Measurements from ENCODE around the gene DIP2B. TPM values are rescaled to one million over a fixed set of nuclear protein-coding genes. Genes with fewer than 3 reads are reported as not detected.

Gene DIP2B
- total and polyA plus RNA-seq, 2 of the 13 experiments (the other 11 are each of a cell fraction or from before 2014, with no cell fraction given): 32.1 to 35.8 TPM

DNA sequence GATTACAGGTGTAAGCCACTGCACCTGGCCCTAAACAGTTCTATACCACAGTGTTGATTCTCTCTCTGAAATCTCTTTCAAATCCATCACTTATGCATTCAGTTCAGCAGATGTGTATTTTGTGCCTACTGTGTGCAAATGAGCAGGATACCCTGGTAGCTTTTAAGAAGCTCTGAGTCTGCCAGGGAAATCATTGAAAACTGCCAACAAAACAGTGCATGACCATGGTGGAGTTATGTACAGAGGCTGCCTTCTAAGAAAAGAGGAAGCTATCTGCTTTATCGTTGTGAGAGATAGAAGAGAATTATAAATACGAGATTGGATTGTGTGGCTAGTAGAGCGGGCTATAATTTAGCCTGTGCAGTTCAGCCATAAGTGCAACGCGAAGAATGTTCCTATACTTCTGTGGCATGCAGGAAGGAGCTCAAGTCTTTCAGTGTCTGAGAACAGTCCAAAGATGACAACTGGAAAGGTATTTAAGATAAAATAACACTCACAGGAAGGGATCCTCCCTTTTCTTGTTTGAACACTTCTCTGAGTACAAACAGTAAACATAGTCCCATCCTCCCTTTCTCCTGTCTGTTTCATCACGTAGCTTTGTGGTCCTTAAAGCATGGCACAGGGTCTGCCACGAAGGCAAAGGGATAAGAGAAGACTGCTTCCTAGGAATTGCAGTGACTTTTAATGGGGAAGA is 4.3 kb downstream of the DIP2B start (continued):
- TF ChIP-seq, protein P1, sequence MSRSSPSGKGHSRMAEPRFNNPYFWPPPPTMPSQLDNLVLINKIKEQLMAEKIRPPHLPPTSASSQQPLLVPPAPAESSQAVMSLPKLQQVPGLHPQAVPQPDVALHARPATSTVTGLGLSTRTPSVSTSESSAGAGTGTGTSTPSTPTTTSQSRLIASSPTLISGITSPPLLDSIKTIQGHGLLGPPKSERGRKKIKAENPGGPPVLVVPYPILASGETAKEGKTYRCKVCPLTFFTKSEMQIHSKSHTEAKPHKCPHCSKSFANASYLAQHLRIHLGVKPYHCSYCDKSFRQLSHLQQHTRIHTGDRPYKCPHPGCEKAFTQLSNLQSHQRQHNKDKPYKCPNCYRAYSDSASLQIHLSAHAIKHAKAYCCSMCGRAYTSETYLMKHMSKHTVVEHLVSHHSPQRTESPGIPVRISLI (CRISPR knock-in tag; IDR thresholded peaks at IDR 0.05; ENCODE audit: borderline replicate concordance): peak; percentile 32; the same call in 1 of the 2 replicates
- TF ChIP-seq, protein P2, sequence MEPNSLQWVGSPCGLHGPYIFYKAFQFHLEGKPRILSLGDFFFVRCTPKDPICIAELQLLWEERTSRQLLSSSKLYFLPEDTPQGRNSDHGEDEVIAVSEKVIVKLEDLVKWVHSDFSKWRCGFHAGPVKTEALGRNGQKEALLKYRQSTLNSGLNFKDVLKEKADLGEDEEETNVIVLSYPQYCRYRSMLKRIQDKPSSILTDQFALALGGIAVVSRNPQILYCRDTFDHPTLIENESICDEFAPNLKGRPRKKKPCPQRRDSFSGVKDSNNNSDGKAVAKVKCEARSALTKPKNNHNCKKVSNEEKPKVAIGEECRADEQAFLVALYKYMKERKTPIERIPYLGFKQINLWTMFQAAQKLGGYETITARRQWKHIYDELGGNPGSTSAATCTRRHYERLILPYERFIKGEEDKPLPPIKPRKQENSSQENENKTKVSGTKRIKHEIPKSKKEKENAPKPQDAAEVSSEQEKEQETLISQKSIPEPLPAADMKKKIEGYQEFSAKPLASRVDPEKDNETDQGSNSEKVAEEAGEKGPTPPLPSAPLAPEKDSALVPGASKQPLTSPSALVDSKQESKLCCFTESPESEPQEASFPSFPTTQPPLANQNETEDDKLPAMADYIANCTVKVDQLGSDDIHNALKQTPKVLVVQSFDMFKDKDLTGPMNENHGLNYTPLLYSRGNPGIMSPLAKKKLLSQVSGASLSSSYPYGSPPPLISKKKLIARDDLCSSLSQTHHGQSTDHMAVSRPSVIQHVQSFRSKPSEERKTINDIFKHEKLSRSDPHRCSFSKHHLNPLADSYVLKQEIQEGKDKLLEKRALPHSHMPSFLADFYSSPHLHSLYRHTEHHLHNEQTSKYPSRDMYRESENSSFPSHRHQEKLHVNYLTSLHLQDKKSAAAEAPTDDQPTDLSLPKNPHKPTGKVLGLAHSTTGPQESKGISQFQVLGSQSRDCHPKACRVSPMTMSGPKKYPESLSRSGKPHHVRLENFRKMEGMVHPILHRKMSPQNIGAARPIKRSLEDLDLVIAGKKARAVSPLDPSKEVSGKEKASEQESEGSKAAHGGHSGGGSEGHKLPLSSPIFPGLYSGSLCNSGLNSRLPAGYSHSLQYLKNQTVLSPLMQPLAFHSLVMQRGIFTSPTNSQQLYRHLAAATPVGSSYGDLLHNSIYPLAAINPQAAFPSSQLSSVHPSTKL (CRISPR knock-in tag; IDR thresholded peaks at IDR 0.05): peak; percentile 90
- TF ChIP-seq XBP1 (CRISPR knock-in tag; IDR thresholded peaks at IDR 0.05) (no peak), FOXP1 (IDR thresholded peaks at IDR 0.05) (no peak), FOXP1 (CRISPR knock-in tag; IDR thresholded peaks at IDR 0.05) (peak; percentile 94), BCL6 (CRISPR knock-in tag; IDR thresholded peaks at IDR 0.05) (peak; percentile 77), TRIM24 (CRISPR knock-in tag; IDR thresholded peaks at IDR 0.05) (no peak), ZFY (CRISPR knock-in tag; IDR thresholded peaks at IDR 0.05) (no peak), SP5 (CRISPR knock-in tag; IDR thresholded peaks at IDR 0.05; ENCODE audit: borderline replicate concordance, low read depth) (peak; percentile 63; the same call in 1 of the 2 replicates), NR2F6 (IDR thresholded peaks at IDR 0.05) (no peak), NR2F6 (CRISPR knock-in tag; IDR thresholded peaks at IDR 0.05) (peak; percentile 30; the same call in 1 of the 2 replicates), SAP130 (CRISPR knock-in tag; IDR thresholded peaks at IDR 0.05; ENCODE audit: low read depth) (peak; percentile 74), IRF2 (CRISPR knock-in tag; IDR thresholded peaks at IDR 0.05) (peak; percentile 73), HMG20A (CRISPR knock-in tag; IDR thresholded peaks at IDR 0.05; ENCODE audit: borderline replicate concordance) (peak; percentile 47; the same call in 1 of the 2 replicates), TEAD3 (CRISPR knock-in tag; optimal IDR thresholded peaks at IDR 0.05; ENCODE audit: borderline replicate concordance) (peak; percentile 56), REPIN1 (CRISPR knock-in tag; IDR thresholded peaks at IDR 0.05; ENCODE audit: borderline replicate concordance, low read depth) (no peak)
- TF ChIP-seq, protein P3, sequence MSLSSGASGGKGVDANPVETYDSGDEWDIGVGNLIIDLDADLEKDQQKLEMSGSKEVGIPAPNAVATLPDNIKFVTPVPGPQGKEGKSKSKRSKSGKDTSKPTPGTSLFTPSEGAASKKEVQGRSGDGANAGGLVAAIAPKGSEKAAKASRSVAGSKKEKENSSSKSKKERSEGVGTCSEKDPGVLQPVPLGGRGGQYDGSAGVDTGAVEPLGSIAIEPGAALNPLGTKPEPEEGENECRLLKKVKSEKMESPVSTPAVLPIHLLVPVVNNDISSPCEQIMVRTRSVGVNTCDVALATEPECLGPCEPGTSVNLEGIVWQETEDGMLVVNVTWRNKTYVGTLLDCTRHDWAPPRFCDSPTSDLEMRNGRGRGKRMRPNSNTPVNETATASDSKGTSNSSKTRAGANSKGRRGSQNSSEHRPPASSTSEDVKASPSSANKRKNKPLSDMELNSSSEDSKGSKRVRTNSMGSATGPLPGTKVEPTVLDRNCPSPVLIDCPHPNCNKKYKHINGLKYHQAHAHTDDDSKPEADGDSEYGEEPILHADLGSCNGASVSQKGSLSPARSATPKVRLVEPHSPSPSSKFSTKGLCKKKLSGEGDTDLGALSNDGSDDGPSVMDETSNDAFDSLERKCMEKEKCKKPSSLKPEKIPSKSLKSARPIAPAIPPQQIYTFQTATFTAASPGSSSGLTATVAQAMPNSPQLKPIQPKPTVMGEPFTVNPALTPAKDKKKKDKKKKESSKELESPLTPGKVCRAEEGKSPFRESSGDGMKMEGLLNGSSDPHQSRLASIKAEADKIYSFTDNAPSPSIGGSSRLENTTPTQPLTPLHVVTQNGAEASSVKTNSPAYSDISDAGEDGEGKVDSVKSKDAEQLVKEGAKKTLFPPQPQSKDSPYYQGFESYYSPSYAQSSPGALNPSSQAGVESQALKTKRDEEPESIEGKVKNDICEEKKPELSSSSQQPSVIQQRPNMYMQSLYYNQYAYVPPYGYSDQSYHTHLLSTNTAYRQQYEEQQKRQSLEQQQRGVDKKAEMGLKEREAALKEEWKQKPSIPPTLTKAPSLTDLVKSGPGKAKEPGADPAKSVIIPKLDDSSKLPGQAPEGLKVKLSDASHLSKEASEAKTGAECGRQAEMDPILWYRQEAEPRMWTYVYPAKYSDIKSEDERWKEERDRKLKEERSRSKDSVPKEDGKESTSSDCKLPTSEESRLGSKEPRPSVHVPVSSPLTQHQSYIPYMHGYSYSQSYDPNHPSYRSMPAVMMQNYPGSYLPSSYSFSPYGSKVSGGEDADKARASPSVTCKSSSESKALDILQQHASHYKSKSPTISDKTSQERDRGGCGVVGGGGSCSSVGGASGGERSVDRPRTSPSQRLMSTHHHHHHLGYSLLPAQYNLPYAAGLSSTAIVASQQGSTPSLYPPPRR (CRISPR knock-in tag; IDR thresholded peaks at IDR 0.05; ENCODE audit: borderline replicate concordance): peak; percentile 50; the same call in 1 of the 2 replicates
- TF ChIP-seq, protein P4, sequence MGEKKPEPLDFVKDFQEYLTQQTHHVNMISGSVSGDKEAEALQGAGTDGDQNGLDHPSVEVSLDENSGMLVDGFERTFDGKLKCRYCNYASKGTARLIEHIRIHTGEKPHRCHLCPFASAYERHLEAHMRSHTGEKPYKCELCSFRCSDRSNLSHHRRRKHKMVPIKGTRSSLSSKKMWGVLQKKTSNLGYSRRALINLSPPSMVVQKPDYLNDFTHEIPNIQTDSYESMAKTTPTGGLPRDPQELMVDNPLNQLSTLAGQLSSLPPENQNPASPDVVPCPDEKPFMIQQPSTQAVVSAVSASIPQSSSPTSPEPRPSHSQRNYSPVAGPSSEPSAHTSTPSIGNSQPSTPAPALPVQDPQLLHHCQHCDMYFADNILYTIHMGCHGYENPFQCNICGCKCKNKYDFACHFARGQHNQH (CRISPR knock-in tag; IDR thresholded peaks at IDR 0.05): peak; percentile 52; the same call in 1 of the 2 replicates
- TF ChIP-seq, protein P5, sequence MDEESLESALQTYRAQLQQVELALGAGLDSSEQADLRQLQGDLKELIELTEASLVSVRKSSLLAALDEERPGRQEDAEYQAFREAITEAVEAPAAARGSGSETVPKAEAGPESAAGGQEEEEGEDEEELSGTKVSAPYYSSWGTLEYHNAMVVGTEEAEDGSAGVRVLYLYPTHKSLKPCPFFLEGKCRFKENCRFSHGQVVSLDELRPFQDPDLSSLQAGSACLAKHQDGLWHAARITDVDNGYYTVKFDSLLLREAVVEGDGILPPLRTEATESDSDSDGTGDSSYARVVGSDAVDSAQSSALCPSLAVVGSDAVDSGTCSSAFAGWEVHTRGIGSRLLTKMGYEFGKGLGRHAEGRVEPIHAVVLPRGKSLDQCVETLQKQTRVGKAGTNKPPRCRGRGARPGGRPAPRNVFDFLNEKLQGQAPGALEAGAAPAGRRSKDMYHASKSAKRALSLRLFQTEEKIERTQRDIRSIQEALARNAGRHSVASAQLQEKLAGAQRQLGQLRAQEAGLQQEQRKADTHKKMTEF (CRISPR knock-in tag; IDR thresholded peaks at IDR 0.05): peak; percentile 63
